Activated B cell treated with CpG ODN at 0.5 μM for 24 hours (primary cell): ENCODE results near the gene ABCC6. TPM values are rescaled to one million over a fixed set of nuclear protein-coding genes. Genes with fewer than 3 reads are reported as not detected.

Experiments used
- ATAC-seq: fragments of 200-7000 bp; cut with Tn5 transposase; one replicate; pipeline ENCODE4 v1.10.0; 2021; ENCODE audit warnings: low read depth, mild to moderate bottlenecking, moderate library complexity
- CTCF ChIA-PET: fragments of 350-600 bp; sonication (Branson Sonifier 250); formaldehyde crosslinking; loops from one replicate; lab custom pipeline; 2021; ENCODE audit warnings: antibody characterized with exemption; lab: Charles Lee
- POLR2A ChIA-PET: fragments of 350-600 bp; sonication (Branson Sonifier 250); formaldehyde crosslinking; loops from one replicate; lab custom pipeline; 2021; ENCODE audit warnings: antibody characterized with exemption; lab: Charles Lee
- DNase-seq: peaks from one replicate; pipeline ENCODE4 v3.0.0; 2022
- H3K27ac Mint-ChIP-seq: one replicate; pipeline ENCODE4 v1.8.0; 2020; ENCODE audit warnings: mixed read lengths
- H3K27me3 Mint-ChIP-seq: one replicate; pipeline ENCODE4 v1.8.0; 2021; ENCODE audit warnings: mixed read lengths
- H3K36me3 Mint-ChIP-seq: one replicate; pipeline ENCODE4 v1.8.0; 2021; ENCODE audit warnings: low read depth, mixed read lengths
- H3K4me1 Mint-ChIP-seq: one replicate; pipeline ENCODE4 v1.8.0; 2021; ENCODE audit warnings: mixed read lengths
- H3K4me3 Mint-ChIP-seq: one replicate; pipeline ENCODE4 v1.8.0; 2020; ENCODE audit warnings: mild to moderate bottlenecking, mixed read lengths
- H3K9me3 Mint-ChIP-seq: one replicate; pipeline ENCODE4 v1.8.0; 2020; ENCODE audit warnings: mixed read lengths
- CTCF ChIP-seq: fragments of 200-600 bp; IDR thresholded peaks from one replicate; pipeline ENCODE4 v1.8.0; 2022; ENCODE audit warnings: antibody characterized with exemption, mild to moderate bottlenecking
- intact Hi-C: fragments of 100-400 bp; cut with micrococcal nuclease; formaldehyde crosslinking; loops from one replicate; pipeline ENCODE4 v1.15.1; 2024
- total RNA-seq: library from RNA; stranded (reverse); gene quantifications from 2 replicates; pipeline ENCODE4 v1.2.3, GENCODE V29; 2022

The ABCC6 gene
- total RNA-seq, 1 donor from 2014 or later, result not detected

- Mint-ChIP-seq H3K4me3 (no peak overlapping the region), H3K9me3 (no peaks in the 10 kb centered on the region), H3K36me3 (peaks cover 60% of the 10 kb centered on the region), H3K4me1 (peaks cover 38% of the 10 kb centered on the region), H3K27ac (no peak overlapping the region), H3K27me3 (no peaks in the 10 kb centered on the region)
- ChIA-PET CTCF (no interaction called here), POLR2A (no interaction called here)
- DNase-seq (no peak), ATAC-seq (no peak)
- TF ChIP-seq CTCF, result no peak
- intact Hi-C loops, result no loop called here
Measured at GRCh38 chr16:16099320-16099719, 124.0 kb downstream of the ABCC6 start.

Other genes starting within 250 kb of the ABCC6 start
- gene NOMO3, start 9.0 kb upstream of the ABCC6 start, total RNA-seq, result 41.2 and 55.8 TPM in 2 replicates
- 4.4 and 7.0 TPM in 2 replicates for gene NPIPA7, start 155.6 kb upstream of the ABCC6 start, total RNA-seq